Hippocampal formation (tissue), 2 donors: Measurements from ENCODE around the gene CRYBA4.
"Not testable (repeated sequence)": the region's sequence is repeated elsewhere in the genome, so short reads cannot be mapped to it uniquely, and the experiment has no call there.

Experiments used
- DNase-seq, 2 donors: peaks; one replicate each; lab custom pipeline; 2025; lab: John Stamatoyannopoulos, UW

Gene CRYBA4

DNA sequence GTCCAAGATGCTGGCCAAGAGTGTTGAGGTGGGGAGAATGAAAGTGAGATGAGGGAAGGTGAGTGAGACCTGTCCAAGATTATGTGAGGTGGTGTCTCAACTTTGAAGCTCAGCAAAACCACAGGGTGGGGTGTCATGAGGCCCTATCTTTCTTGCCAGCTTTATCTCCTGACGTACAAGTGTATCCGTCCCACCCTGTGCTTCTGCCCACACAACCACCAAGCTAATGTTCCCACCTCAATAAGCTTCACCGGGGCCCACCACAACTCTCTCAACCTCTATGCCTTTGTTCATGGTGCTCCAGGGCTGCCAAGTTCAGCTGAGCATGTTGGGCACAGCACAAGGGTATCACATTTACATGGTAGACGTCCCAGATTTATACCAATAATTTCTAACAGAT lies 24.7 kb upstream of the CRYBA4 start:
- no peak for DNase-seq

DNA sequence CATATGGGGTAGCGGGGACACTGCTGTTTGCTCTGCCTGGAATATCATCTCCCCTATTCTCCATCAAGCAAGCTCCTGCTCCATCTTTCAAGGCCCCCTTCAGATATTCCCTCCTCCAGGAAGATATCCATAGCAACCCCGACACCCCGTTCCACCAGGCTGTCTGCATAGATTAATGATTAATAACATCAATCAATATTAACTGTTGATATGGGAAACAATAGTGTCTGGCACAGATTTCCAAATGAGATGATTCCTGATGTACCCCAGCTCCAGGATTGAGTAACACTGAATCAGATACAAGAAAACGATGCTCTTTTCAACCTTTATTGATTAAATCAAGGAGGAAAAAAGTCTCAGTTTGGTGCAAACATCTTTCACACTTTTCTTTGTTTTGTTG lies 24.3 kb upstream of the CRYBA4 start:
- DNase-seq: no peak

DNA sequence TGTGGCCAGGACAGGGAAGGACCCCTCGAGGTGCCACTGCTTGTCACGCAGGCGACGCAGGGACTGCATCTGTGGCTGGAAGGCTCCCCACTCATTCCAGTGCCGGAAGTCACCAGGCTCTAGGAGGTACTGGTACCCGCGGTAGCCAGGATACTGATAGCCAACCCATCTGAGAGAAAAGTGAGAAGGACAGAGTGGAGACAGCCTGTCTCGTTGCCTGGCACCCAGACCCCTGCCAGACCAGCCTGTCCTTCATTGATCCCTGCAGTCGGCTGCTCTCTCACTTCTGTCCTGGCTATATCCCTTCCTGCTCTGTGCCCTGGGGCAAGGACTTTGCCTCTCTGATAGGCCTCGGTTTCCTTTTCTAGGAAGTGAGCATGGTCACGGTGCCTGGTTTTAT lies 22.3 kb upstream of the CRYBA4 start:
- no peak for DNase-seq

- no peak for DNase-seq
Observed at GRCh38 chr22:26601726-26602125, 20.0 kb upstream of the CRYBA4 start.

DNA sequence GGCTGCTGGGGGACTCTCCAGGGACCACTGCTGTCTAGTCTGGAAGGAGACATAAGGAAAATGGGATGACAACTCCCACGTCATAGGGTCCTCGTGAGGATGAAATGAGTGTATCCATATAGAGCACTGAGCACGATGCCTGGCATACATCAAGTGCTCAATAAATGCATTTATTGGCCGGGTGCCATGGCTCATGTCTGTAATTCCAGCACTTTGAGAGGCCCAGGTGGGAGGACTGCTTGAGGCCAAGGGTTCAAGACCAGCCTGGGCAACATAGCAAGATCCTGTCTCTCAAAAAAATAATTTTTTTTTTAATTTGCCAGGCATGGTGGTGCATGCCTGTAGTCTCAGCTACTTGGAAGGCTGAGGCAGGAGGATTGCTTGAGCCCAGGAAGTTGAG lies 19.6 kb upstream of the CRYBA4 start:
- DNase-seq: no peak

GRCh38 chr22:26604368-26604767 lies 17.4 kb upstream of the CRYBA4 start:
- no peak for DNase-seq

DNA sequence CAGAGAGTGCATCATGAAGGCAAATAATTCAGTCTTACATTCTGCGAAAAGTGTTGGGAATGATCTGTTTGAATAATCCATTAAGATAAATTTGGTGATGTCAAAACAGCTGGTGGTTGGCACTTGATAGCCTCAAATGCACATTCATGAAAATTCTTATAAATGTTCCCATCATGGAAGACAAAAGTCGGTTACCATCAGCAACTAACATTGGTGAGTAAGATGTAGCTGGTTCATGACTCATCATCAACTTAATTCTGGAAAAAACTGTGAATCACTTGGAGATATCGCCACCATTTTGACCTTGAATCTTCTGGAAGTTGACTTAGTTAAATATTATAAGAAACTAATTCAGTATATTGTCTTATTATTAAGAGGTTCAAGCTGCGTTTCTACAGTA lies 15.2 kb upstream of the CRYBA4 start:
- DNase-seq: no peak

DNA sequence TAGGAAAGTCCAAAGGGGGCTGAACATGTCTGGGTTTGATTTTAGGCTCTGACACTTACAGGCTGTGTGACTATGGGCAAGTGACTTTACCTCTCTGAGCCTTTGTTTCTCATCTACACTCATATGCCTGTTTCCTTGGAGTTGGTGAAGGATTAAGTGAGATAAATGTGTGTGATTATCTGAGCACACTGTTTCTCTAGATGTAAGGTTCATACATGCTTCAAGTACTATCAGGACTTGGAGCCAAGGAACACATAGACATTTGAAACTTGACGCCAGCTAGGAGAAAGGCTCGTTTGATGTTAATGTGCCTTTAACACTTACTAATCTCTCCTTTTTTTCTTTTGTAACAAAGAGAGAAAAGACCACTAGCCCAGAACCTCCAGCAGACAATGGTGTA lies 13.6 kb upstream of the CRYBA4 start:
- DNase-seq: no peak

DNA sequence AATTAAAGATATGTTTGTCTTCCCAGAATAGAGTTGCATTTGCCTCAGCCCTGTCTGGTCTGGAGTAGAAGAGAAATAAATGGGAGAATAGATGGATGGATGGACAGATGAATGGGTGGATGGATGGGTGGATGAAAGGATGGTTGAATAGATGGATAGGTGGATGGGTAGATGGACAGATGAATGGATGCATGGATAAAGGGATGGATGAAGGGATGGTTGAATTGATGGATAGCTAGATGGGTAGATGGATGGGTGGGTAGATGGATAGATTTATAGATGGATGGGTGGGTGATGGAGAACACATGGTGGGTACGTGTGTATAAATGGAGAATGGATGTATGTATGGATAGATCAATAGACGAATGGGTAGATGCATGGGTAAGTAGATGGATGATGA lies 12.5 kb upstream of the CRYBA4 start:
- no peak for DNase-seq

DNA sequence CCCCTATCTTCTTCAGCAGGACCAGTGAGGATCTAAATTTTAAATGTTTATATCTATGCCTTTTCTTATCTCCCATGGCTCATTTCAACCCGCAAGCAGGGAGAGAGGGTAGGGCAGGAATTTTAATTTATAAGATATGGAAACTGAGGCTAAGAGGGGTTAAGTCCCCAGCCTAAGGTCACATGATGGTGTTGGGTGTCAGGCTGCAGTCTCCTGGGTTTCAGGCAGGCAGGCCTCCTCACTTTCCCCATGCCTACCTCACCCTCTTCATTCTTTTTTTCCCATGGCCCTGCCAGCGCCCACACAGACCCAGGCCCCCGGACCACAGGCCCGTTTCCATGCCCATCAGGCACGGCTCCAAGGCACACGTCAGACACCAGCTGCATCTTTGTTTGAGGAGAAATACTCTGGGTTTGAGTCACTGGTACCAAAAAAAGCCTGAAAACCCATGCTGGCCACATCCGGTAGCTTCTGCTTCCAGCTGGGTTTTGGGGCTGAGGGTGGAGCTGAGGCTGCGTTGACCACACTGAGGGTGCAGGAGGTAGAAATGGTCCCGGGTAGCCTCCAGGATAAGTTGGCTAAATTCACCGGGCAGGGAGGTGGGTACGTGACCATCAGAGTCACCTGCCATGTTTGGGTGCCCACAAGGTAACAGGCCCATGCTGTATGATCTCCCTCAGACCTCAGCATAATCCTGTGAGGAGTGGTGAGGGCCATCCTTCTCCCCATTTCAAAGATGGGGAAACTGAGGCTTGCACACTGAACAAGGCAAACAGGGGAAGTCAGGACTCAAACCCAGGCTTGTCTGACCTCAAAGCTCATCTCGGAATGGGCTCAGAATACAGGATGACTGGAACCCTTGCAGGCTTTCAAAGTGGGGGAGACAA lies 11.4 kb upstream of the CRYBA4 start:
- DNase-seq: peak in 1 of 2 donors; percentile 24

- DNase-seq: no peak
Observed at GRCh38 chr22:26610996-26611395, 10.8 kb upstream of the CRYBA4 start.

- no peak for DNase-seq
Observed at GRCh38 chr22:26612652-26613051, 9.1 kb upstream of the CRYBA4 start.

GRCh38 chr22:26613753-26614152 lies 8.0 kb upstream of the CRYBA4 start:
- DNase-seq: not testable (repeated sequence)

- DNase-seq: no peak
Observed at GRCh38 chr22:26614322-26614721, 7.4 kb upstream of the CRYBA4 start.

DNA sequence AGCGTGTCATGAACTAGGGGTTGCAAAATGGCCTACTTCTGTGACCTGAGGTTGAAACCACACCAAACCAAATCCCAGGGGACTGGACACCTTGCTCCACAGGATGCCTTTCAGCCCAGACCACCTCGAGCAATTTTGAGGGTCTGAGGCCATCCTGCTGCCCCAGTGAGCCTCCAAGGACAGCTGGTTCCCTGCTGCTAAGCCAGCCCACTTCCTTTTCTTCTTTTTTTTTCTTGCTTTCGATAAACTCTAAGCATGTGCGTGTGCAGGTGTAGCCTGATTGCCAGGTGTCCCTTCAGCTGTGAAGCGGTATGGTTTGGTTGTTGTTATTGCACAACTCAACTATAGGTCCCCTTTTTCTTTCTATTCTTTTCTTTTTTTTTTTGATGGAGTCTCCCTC lies 6.6 kb upstream of the CRYBA4 start:
- DNase-seq: no peak

DNA sequence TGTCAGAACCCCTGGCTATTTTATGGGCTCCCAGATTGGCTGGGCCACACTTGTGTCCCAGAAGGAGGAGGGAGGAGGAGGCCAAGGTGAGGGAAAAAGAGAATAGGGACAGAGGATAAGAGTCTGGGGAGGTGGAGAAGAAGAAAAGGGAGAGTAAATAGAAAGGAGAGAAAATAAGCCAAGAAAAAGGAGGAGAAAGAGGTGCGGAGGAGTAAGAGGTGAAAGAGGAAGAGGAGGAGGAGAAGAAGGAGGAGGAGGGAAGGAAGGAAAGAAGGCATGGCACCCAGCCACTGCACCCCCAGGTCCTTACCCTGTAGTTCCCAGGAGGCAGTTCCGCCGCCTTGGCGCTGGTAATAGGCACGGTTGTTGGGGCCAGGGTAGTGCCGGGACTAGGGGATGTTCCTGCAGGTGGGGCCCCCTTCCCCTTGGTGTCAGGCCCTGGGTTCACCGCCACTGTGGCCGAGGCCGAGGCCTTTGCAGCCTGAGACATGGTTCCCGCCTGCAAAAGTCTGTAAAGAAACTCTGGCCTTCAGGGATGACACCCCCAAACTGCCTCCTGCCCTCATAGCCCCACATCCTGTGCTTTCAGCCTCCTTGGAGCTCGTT lies 5.8 kb upstream of the CRYBA4 start:
- DNase-seq: no peak

GRCh38 chr22:26616650-26617049 lies 5.1 kb upstream of the CRYBA4 start:
- no peak for DNase-seq

- DNase-seq: peak in 1 of 2 donors; percentile 21
Observed at GRCh38 chr22:26617271-26618199, 4.2 kb upstream of the CRYBA4 start, which contains the start of gene CRYBB1. Gene CRYBB1 (minus strand): TSS chr22:26618027. CDS start chr22:26616319, 1,708 bp downstream.

- DNase-seq: no peak
Observed at GRCh38 chr22:26618455-26618854, 3.3 kb upstream of the CRYBA4 start.

GRCh38 chr22:26619510-26619909 lies 2.3 kb upstream of the CRYBA4 start:
- DNase-seq: no peak

DNA sequence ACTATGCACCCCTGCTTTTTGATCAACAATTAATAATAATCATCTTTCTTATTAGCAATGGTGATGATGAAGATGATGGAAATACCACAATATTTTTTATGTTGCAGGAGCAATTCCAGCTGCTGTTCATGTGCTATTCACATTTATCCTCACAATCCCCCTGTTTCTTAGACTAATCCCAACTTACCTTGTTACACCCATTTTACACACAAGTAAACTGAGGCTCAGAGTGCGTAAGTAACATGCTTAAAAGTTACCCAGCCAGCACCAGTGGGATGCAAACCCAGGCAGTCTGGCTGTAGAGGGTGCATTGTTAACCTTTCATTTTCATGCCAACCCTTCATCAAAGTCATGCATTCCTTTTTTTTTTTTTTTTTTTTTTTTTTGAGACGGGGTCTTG lies 1.6 kb upstream of the CRYBA4 start:
- DNase-seq: no peak

- no peak for DNase-seq
Observed at GRCh38 chr22:26623984-26624383, 2.2 kb downstream of the CRYBA4 start.
